Activated CD8-positive, alpha-beta T cell treated with anti-CD3 and anti-CD28 coated beads for 36 hours (primary cell): ENCODE data around the gene CPSF3. TPM values are rescaled to one million over a fixed set of nuclear protein-coding genes. Genes with fewer than 3 reads are reported as not detected.

Source experiments
- ATAC-seq: fragments of 200-7000 bp; cut with Tn5 transposase; one replicate; pipeline ENCODE4 v1.10.0; 2021; ENCODE audit warnings: mild to moderate bottlenecking, moderate library complexity
- CTCF ChIA-PET: fragments of 350-600 bp; sonication (Branson Sonifier 250); formaldehyde crosslinking; loops from one replicate; lab custom pipeline; 2021; ENCODE audit warnings: antibody characterized with exemption; lab: Charles Lee
- POLR2A ChIA-PET: fragments of 350-600 bp; sonication (Branson Sonifier 250); formaldehyde crosslinking; loops from one replicate; lab custom pipeline; 2021; ENCODE audit warnings: antibody characterized with exemption; lab: Charles Lee
- DNase-seq: peaks from one replicate; pipeline ENCODE4 v3.0.0-alpha.2; 2020
- H3K27ac Mint-ChIP-seq: one replicate; pipeline ENCODE4 v1.8.0; 2021; ENCODE audit warnings: mild to moderate bottlenecking, mixed read lengths
- H3K27me3 Mint-ChIP-seq: one replicate; pipeline ENCODE4 v1.8.0; 2021; ENCODE audit warnings: mixed read lengths
- H3K36me3 Mint-ChIP-seq: one replicate; pipeline ENCODE4 v1.8.0; 2021; ENCODE audit warnings: low read depth, mixed read lengths
- H3K4me1 Mint-ChIP-seq: one replicate; pipeline ENCODE4 v1.8.0; 2021; ENCODE audit warnings: low read depth, mixed read lengths
- H3K4me3 Mint-ChIP-seq: one replicate; pipeline ENCODE4 v1.8.0; 2021; ENCODE audit warnings: mild to moderate bottlenecking, moderate library complexity, mixed read lengths
- H3K9me3 Mint-ChIP-seq: one replicate; pipeline ENCODE4 v1.8.0; 2021; ENCODE audit warnings: mixed read lengths
- CTCF ChIP-seq: fragments of 200-600 bp; IDR thresholded peaks from one replicate; pipeline ENCODE4 v1.8.0; 2022; ENCODE audit warnings: antibody characterized with exemption, mild to moderate bottlenecking
- intact Hi-C: fragments of 100-400 bp; cut with micrococcal nuclease; formaldehyde crosslinking; loops from one replicate; pipeline ENCODE4 v1.10.0; 2022
- total RNA-seq, 2 experiments: library from RNA; stranded (reverse); gene quantifications; one replicate each; pipeline ENCODE4 v1.2.3, GENCODE V29; 2021

CPSF3 gene
- total RNA-seq, result 10 to 100 TPM; 72.2 to 73.0 TPM

GRCh38 chr2:9423100-9423921 is at the start of gene CPSF3, which contains the start of gene ITGB1BP1:
TSS of gene CPSF3 (plus strand) at chr2:9423654. CDS start at chr2:9423774, 120 bp downstream.
TSS of gene ITGB1BP1 (minus strand) at chr2:9423528. CDS start at chr2:9418697, 4,831 bp downstream.
- Mint-ChIP-seq H3K4me3 (no peak within 1 kb of the TSS), H3K27ac (peak within 1 kb of the TSS; percentile 93), H3K36me3 (peaks cover 18% of the 10 kb centered on the region)

GRCh38 chr2:9374071-9374730 is 49.3 kb upstream of the CPSF3 start:
- Mint-ChIP-seq H3K36me3 (no peaks in the 10 kb centered on the region), H3K27ac (no peak overlapping the region), H3K4me3 (no peak overlapping the region), H3K4me1 (no peaks in the 10 kb centered on the region), H3K9me3 (no peaks in the 10 kb centered on the region), H3K27me3 (peaks cover 4% of the 10 kb centered on the region)
- POLR2A ChIA-PET, result no interaction called here
- no peak for TF ChIP-seq CTCF
- DNase-seq (no peak), ATAC-seq (no peak)
- intact Hi-C loops, result loop anchor here (5.0 kb wide), 1 partner anchor 567 kb away; no protein-coding TSS in a partner anchor
- CTCF ChIA-PET, result no interaction called here

More at GRCh38 chr2:9423100-9423921, at the start of gene CPSF3, which contains the start of gene ITGB1BP1:
- TF ChIP-seq CTCF, result no peak
- no peaks in the 10 kb centered on the region for H3K9me3 Mint-ChIP-seq
- ATAC-seq (peak; percentile 92), DNase-seq (peak; percentile 97)
- ChIA-PET POLR2A (interaction anchor here (0.6 to 2.5 kb wide), 8 partner anchors 10 to 487 kb away, joined by 3 to 19 read pairs (median 3); partner anchors contain the start of gene IAH1), CTCF (no interaction called here)
- H3K27me3 Mint-ChIP-seq, result no peaks in the 10 kb centered on the region
- intact Hi-C loops, result no loop called here
- peaks cover 31% of the 10 kb centered on the region for H3K4me1 Mint-ChIP-seq

- POLR2A ChIA-PET, result no interaction called here
- DNase-seq (no peak), ATAC-seq (no peak)
- H3K27me3 Mint-ChIP-seq, result peaks cover 2% of the 10 kb centered on the region
- no peaks in the 10 kb centered on the region for H3K36me3 Mint-ChIP-seq
- intact Hi-C loops, result no loop called here
- CTCF ChIA-PET, result no interaction called here
- no peaks in the 10 kb centered on the region for H3K4me1 Mint-ChIP-seq
- H3K4me3 Mint-ChIP-seq, result no peak overlapping the region
- H3K27ac Mint-ChIP-seq, result no peak overlapping the region
- H3K9me3 Mint-ChIP-seq, result no peaks in the 10 kb centered on the region
- TF ChIP-seq CTCF, result no peak
These were observed 47.5 kb upstream of the CPSF3 start for GRCh38 chr2:9375857-9376428.

GRCh38 chr2:9377461-9378097 is 45.9 kb upstream of the CPSF3 start:
- no peak for DNase-seq
- H3K4me3 Mint-ChIP-seq, result no peak overlapping the region
- no peak for TF ChIP-seq CTCF
- ChIA-PET CTCF (no interaction called here), POLR2A (no interaction called here)
- no peaks in the 10 kb centered on the region for H3K9me3 Mint-ChIP-seq
- no peaks in the 10 kb centered on the region for H3K36me3 Mint-ChIP-seq
- ATAC-seq, result no peak
- intact Hi-C loops, result no loop called here
- no peaks in the 10 kb centered on the region for H3K27me3 Mint-ChIP-seq
- H3K27ac Mint-ChIP-seq, result no peak overlapping the region
- no peaks in the 10 kb centered on the region for H3K4me1 Mint-ChIP-seq
